ENCODE results near the gene SEMA3D.

Gene SEMA3D

GRCh38 chr7:85081392-85081791 is 105.5 kb downstream of the SEMA3D start:
- DNase-seq (ENCODE audit: low read depth in 1 of 2, low spot score in 1 of 2) = no peak

GRCh38 chr7:85079434-85079833 is 107.4 kb downstream of the SEMA3D start:
- no peak for DNase-seq (ENCODE audit: low read depth in 1 of 2, low spot score in 1 of 2)

- DNase-seq (ENCODE audit: low read depth in 1 of 2, low spot score in 1 of 2) = no peak
Observed at GRCh38 chr7:85078181-85078580, 108.7 kb downstream of the SEMA3D start.

GRCh38 chr7:85075864-85076263 is 111.0 kb downstream of the SEMA3D start:
- DNase-seq (ENCODE audit: low read depth in 1 of 2, low spot score in 1 of 2) = no peak

GRCh38 chr7:85074992-85075391 is 111.9 kb downstream of the SEMA3D start:
- DNase-seq (ENCODE audit: low read depth in 1 of 2, low spot score in 1 of 2) = no peak

- DNase-seq (ENCODE audit: low read depth in 1 of 2, low spot score in 1 of 2) = no peak
Observed at GRCh38 chr7:85074016-85074415, 112.8 kb downstream of the SEMA3D start.

GRCh38 chr7:85070967-85071628 is 115.8 kb downstream of the SEMA3D start:
- DNase-seq (ENCODE audit: low read depth in 1 of 2, low spot score in 1 of 2) = no peak

- no peak for DNase-seq (ENCODE audit: low read depth in 1 of 2, low spot score in 1 of 2)
Observed at GRCh38 chr7:85068799-85069198, 118.1 kb downstream of the SEMA3D start.

GRCh38 chr7:85067371-85067770 is 119.5 kb downstream of the SEMA3D start:
- no peak for DNase-seq (ENCODE audit: low read depth in 1 of 2, low spot score in 1 of 2)

GRCh38 chr7:85065888-85066485 is 120.9 kb downstream of the SEMA3D start:
- DNase-seq (ENCODE audit: low read depth in 1 of 2, low spot score in 1 of 2) = no peak

- DNase-seq (ENCODE audit: low read depth in 1 of 2, low spot score in 1 of 2) = no peak
Observed at GRCh38 chr7:85065306-85065705, 121.5 kb downstream of the SEMA3D start.

GRCh38 chr7:85062651-85063050 is 124.2 kb downstream of the SEMA3D start:
- no peak for DNase-seq (ENCODE audit: low read depth in 1 of 2, low spot score in 1 of 2)

GRCh38 chr7:85061456-85061855 is 125.4 kb downstream of the SEMA3D start:
- DNase-seq (ENCODE audit: low read depth in 1 of 2, low spot score in 1 of 2) = no peak

- DNase-seq (ENCODE audit: low read depth in 1 of 2, low spot score in 1 of 2) = no peak
Observed at GRCh38 chr7:85060696-85061095, 126.2 kb downstream of the SEMA3D start.

GRCh38 chr7:85055906-85056305 is 130.9 kb downstream of the SEMA3D start:
- DNase-seq (ENCODE audit: low read depth in 1 of 2, low spot score in 1 of 2) = no peak

- no peak for DNase-seq (ENCODE audit: low read depth in 1 of 2, low spot score in 1 of 2)
Observed at GRCh38 chr7:85055196-85055595, 131.7 kb downstream of the SEMA3D start.

- no peak for DNase-seq (ENCODE audit: low read depth in 1 of 2, low spot score in 1 of 2)
Observed at GRCh38 chr7:85054306-85054705, 132.6 kb downstream of the SEMA3D start.

- DNase-seq (ENCODE audit: low read depth in 1 of 2, low spot score in 1 of 2) = no peak
Observed at GRCh38 chr7:85052894-85053293, 134.0 kb downstream of the SEMA3D start.

- no peak for DNase-seq (ENCODE audit: low read depth in 1 of 2, low spot score in 1 of 2)
Observed at GRCh38 chr7:85052056-85052737, 134.7 kb downstream of the SEMA3D start.

- no peak for DNase-seq (ENCODE audit: low read depth in 1 of 2, low spot score in 1 of 2)
Observed at GRCh38 chr7:85046534-85046933, 140.3 kb downstream of the SEMA3D start.

- DNase-seq (ENCODE audit: low read depth in 1 of 2, low spot score in 1 of 2) = no peak
Observed at GRCh38 chr7:85041605-85042216, 145.1 kb downstream of the SEMA3D start.
